MCF 10A (cell line): ENCODE measurements around the gene HEPH. TPM values are rescaled to one million over a fixed set of nuclear protein-coding genes. Genes with fewer than 3 reads are reported as not detected.
"Not testable (repeated sequence)": the region's sequence is repeated elsewhere in the genome, so short reads cannot be mapped to it uniquely, and the experiment has no call there.

Source experiments
- BruUV-seq: library from RNA; stranded (reverse); fragments of 400-500 nt; replicated peaks from 2 replicates; lab custom pipeline; 2021; lab: Mats Ljungman, UMichigan
- CTCF ChIA-PET: fragments of 300-600 bp; sonication (Branson Sonifier 250); formaldehyde crosslinking; extraction: SDS; loops from one replicate; lab custom pipeline; 2021; ENCODE audit warnings: antibody characterized with exemption, inconsistent platforms; lab: Yijun Ruan, JAX
- POLR2A ChIA-PET: fragments of 300-600, 350-650 bp; sonication (Branson Sonifier 250); formaldehyde crosslinking; extraction: SDS; loops from one replicate; lab custom pipeline; 2020; ENCODE audit warnings: antibody characterized with exemption, inconsistent platforms; lab: Yijun Ruan, JAX
- DNase-seq: peaks from one replicate; pipeline ENCODE4 v3.0.0-alpha.2; 2018; ENCODE audit not compliant: unreplicated experiment
- H3K27ac Mint-ChIP-seq: one replicate; pipeline ENCODE4 v1.8.0; 2022; ENCODE audit warnings: mild to moderate bottlenecking, low read depth, mixed read lengths; ENCODE audit not compliant: unreplicated experiment
- H3K27me3 Mint-ChIP-seq: one replicate; pipeline ENCODE4 v1.8.0; 2022; ENCODE audit warnings: mixed read lengths; ENCODE audit not compliant: insufficient read depth, unreplicated experiment
- H3K36me3 Mint-ChIP-seq: one replicate; pipeline ENCODE4 v1.8.0; 2022; ENCODE audit warnings: mild to moderate bottlenecking, moderate library complexity, mixed read lengths; ENCODE audit not compliant: insufficient read depth, unreplicated experiment
- H3K4me1 Mint-ChIP-seq: one replicate; pipeline ENCODE4 v1.8.0; 2022; ENCODE audit warnings: mixed read lengths; ENCODE audit not compliant: insufficient read depth, unreplicated experiment
- H3K4me3 Mint-ChIP-seq: one replicate; pipeline ENCODE4 v1.8.0; 2022; ENCODE audit warnings: mild to moderate bottlenecking, moderate library complexity, mixed read lengths; ENCODE audit not compliant: unreplicated experiment
- H3K9me3 Mint-ChIP-seq: one replicate; pipeline ENCODE4 v1.8.0; 2022; ENCODE audit warnings: mixed read lengths; ENCODE audit not compliant: unreplicated experiment
- CTCF ChIP-seq: fragments of 200-600 bp; IDR thresholded peaks from one replicate; pipeline ENCODE4 v1.8.0; 2022; ENCODE audit warnings: antibody characterized with exemption, mild to moderate bottlenecking; ENCODE audit not compliant: unreplicated experiment
- intact Hi-C: fragments of 100-400 bp; cut with micrococcal nuclease; formaldehyde crosslinking; loops from 2 replicates; pipeline ENCODE4 v1.14.1; 2022
- total RNA-seq: library from RNA; stranded (reverse); gene quantifications from 2 replicates; pipeline ENCODE4 v1.2.3, GENCODE V29; 2022

The HEPH gene
- total RNA-seq, 1 experiment from 2014 or later = 0.40 TPM

- Mint-ChIP-seq H3K36me3 (no peaks in the 10 kb centered on the region), H3K9me3 (peaks cover 20% of the 10 kb centered on the region), H3K27me3 (no peaks in the 10 kb centered on the region), H3K27ac (no peak overlapping the region), H3K4me1 (no peaks in the 10 kb centered on the region), H3K4me3 (no peak overlapping the region)
- intact Hi-C loops = no loop called here
- no TSS peak for BruUV-seq
- CTCF ChIA-PET = no interaction called here
- no peak for TF ChIP-seq CTCF
- POLR2A ChIA-PET = no interaction called here
- DNase-seq = no peak
Measured at GRCh38 chrX:66221856-66222255, 57.8 kb downstream of the HEPH start.

GRCh38 chrX:66232296-66232695, 68.2 kb downstream of the HEPH start:
- BruUV-seq = no TSS peak
- DNase-seq = no peak
- TF ChIP-seq CTCF = no peak
- H3K27ac Mint-ChIP-seq = no peak overlapping the region
- POLR2A ChIA-PET = no interaction called here
- H3K9me3 Mint-ChIP-seq = peaks cover 43% of the 10 kb centered on the region
- H3K4me1 Mint-ChIP-seq = no peaks in the 10 kb centered on the region
- CTCF ChIA-PET = interaction anchor here (1.8 kb wide), 1 partner anchor 496 kb away, joined by 5 read pairs; no protein-coding TSS in a partner anchor
- no peaks in the 10 kb centered on the region for H3K27me3 Mint-ChIP-seq
- intact Hi-C loops = no loop called here
- no peaks in the 10 kb centered on the region for H3K36me3 Mint-ChIP-seq
- no peak overlapping the region for H3K4me3 Mint-ChIP-seq

- no TSS peak for BruUV-seq
- peaks cover 39% of the 10 kb centered on the region for H3K9me3 Mint-ChIP-seq
- POLR2A ChIA-PET = no interaction called here
- no peak overlapping the region for H3K27ac Mint-ChIP-seq
- H3K27me3 Mint-ChIP-seq = no peaks in the 10 kb centered on the region
- TF ChIP-seq CTCF = no peak
- DNase-seq = no peak
- CTCF ChIA-PET = interaction anchor here (1.8 kb wide), 1 partner anchor 495 kb away, joined by 5 read pairs; no protein-coding TSS in a partner anchor
- H3K4me1 Mint-ChIP-seq = no peaks in the 10 kb centered on the region
- no peak overlapping the region for H3K4me3 Mint-ChIP-seq
- intact Hi-C loops = no loop called here
- H3K36me3 Mint-ChIP-seq = no peaks in the 10 kb centered on the region
Measured at GRCh38 chrX:66233209-66233608, 69.2 kb downstream of the HEPH start.

- CTCF ChIA-PET = interaction anchor here (1.8 kb wide), 1 partner anchor 495 kb away, joined by 5 read pairs; no protein-coding TSS in a partner anchor
- BruUV-seq, intact Hi-C loops, DNase-seq, H3K4me1 Mint-ChIP-seq, POLR2A ChIA-PET, H3K27me3 Mint-ChIP-seq, H3K4me3 Mint-ChIP-seq, H3K36me3 Mint-ChIP-seq, H3K27ac Mint-ChIP-seq: not testable (repeated sequence)
- peaks cover 32% of the 10 kb centered on the region for H3K9me3 Mint-ChIP-seq
Measured at GRCh38 chrX:66233904-66234303, 69.9 kb downstream of the HEPH start.
